ENCODE measurements around the gene TNFRSF6B.

DNA sequence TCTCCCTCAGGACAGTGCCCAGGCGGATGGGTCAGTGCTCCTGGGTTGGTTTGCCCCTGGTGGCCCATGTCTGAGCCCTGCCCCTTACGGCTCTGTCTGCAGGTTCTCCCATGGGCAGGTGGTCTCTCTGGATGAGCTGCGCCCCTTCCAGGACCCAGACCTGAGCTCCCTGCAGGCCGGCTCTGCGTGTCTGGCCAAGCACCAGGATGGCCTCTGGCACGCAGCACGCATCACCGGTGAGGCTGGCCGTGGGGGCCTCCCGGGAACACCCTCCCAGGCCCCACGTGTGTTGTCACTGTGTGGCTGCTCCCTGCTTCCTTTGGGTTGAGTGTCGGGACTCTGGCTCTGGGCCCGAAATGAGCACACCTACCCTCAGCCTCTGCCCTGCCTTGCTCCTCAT, 36.7 kb downstream of the TNFRSF6B start:
- TF ChIP-seq, protein P1, sequence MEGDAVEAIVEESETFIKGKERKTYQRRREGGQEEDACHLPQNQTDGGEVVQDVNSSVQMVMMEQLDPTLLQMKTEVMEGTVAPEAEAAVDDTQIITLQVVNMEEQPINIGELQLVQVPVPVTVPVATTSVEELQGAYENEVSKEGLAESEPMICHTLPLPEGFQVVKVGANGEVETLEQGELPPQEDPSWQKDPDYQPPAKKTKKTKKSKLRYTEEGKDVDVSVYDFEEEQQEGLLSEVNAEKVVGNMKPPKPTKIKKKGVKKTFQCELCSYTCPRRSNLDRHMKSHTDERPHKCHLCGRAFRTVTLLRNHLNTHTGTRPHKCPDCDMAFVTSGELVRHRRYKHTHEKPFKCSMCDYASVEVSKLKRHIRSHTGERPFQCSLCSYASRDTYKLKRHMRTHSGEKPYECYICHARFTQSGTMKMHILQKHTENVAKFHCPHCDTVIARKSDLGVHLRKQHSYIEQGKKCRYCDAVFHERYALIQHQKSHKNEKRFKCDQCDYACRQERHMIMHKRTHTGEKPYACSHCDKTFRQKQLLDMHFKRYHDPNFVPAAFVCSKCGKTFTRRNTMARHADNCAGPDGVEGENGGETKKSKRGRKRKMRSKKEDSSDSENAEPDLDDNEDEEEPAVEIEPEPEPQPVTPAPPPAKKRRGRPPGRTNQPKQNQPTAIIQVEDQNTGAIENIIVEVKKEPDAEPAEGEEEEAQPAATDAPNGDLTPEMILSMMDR (conservative IDR thresholded peaks at IDR 0.05 in 1 of 2, IDR thresholded peaks at IDR 0.05 in 1 of 2; ENCODE audit: low read depth in 1 of 2, low read length in 2 of 2), result no peak
- no peak for TF ChIP-seq EZH2 (IDR thresholded peaks at IDR 0.05; ENCODE audit: low read length, missing control alignments)

Measured in fibroblast of lung (primary cell).